Nephron progenitor cell (in vitro differentiated cells): ENCODE measurements around the gene ALX3.
"Not testable (repeated sequence)": the region's sequence is repeated elsewhere in the genome, so short reads cannot be mapped to it uniquely, and the experiment has no call there.

Experiments
- DNase-seq: peaks from one replicate; pipeline ENCODE4 v3.0.0; 2021
- H3K27ac Mint-ChIP-seq: 2 replicates; pipeline ENCODE4 v1.8.0; 2021; ENCODE audit warnings: mild to moderate bottlenecking, moderate library complexity, mixed read lengths
- H3K27me3 Mint-ChIP-seq: 2 replicates; pipeline ENCODE4 v1.8.0; 2021; ENCODE audit warnings: mild to moderate bottlenecking, low read depth, mixed read lengths; ENCODE audit not compliant: poor library complexity
- H3K36me3 Mint-ChIP-seq: 2 replicates; pipeline ENCODE4 v1.8.0; 2021; ENCODE audit warnings: low read depth, mixed read lengths
- H3K4me1 Mint-ChIP-seq: 2 replicates; pipeline ENCODE4 v1.8.0; 2021; ENCODE audit warnings: mixed read lengths
- H3K4me3 Mint-ChIP-seq: 2 replicates; pipeline ENCODE4 v1.8.0; 2021; ENCODE audit warnings: mild to moderate bottlenecking, moderate library complexity, mixed read lengths
- H3K9me3 Mint-ChIP-seq: 2 replicates; pipeline ENCODE4 v1.8.0; 2021; ENCODE audit warnings: mild to moderate bottlenecking, moderate library complexity, mixed read lengths
- CTCF ChIP-seq: fragments of 200-600 bp; sonication (generic); IDR thresholded peaks from 2 replicates; pipeline ENCODE4 v1.5.0; 2021; ENCODE audit warnings: antibody characterized with exemption

Gene ALX3

GRCh38 chr1:110083866-110084226 lies 13.4 kb upstream of the ALX3 start:
- TF ChIP-seq CTCF: no peak
- peak overlapping the region; percentile 39 for H3K4me3 Mint-ChIP-seq
- peaks cover 32% of the 10 kb centered on the region for H3K4me1 Mint-ChIP-seq
- H3K27me3 Mint-ChIP-seq: peaks cover 95% of the 10 kb centered on the region
- H3K36me3 Mint-ChIP-seq: no peaks in the 10 kb centered on the region
- no peak overlapping the region for H3K27ac Mint-ChIP-seq
- peak; percentile 38 for DNase-seq
- no peaks in the 10 kb centered on the region for H3K9me3 Mint-ChIP-seq

GRCh38 chr1:110083061-110083865 lies 12.8 kb upstream of the ALX3 start:
- H3K4me3 Mint-ChIP-seq: peak overlapping the region; percentile 39
- peaks cover 32% of the 10 kb centered on the region for H3K4me1 Mint-ChIP-seq

GRCh38 chr1:110082477-110082876 lies 12.0 kb upstream of the ALX3 start:
- TF ChIP-seq CTCF: no peak
- Mint-ChIP-seq H3K27me3 (peaks cover 98% of the 10 kb centered on the region), H3K9me3 (no peaks in the 10 kb centered on the region), H3K4me1 (peaks cover 32% of the 10 kb centered on the region), H3K36me3 (no peaks in the 10 kb centered on the region), H3K4me3 (no peak overlapping the region), H3K27ac (no peak overlapping the region)
- no peak for DNase-seq

More at GRCh38 chr1:110083061-110083865, 12.8 kb upstream of the ALX3 start:
- Mint-ChIP-seq H3K36me3 (no peaks in the 10 kb centered on the region), H3K9me3 (no peaks in the 10 kb centered on the region), H3K27ac (no peak overlapping the region), H3K27me3 (peaks cover 98% of the 10 kb centered on the region)
- TF ChIP-seq CTCF: no peak
- DNase-seq: no peak

DNA sequence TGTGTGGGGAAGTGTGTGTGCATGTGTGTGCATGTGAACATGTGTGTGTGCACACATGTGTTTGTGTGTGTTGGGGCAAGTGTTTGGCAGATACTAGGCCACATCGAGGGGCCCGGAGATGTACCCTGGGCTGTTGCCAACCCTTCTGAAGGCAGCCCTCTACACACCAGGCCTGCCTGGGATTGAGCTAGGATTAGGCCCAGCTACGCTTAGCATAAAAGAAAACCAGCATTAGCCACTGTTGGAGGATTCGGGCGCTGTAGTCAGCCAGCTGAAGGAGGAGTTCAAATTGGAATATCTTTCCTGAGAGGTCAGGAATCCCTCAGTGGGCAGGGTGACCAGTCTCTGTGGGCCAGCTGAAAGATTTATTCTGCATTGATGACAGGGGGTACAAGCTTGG lies 10.6 kb upstream of the ALX3 start:
- Mint-ChIP-seq H3K4me3 (no peak overlapping the region), H3K27ac (no peak overlapping the region), H3K4me1 (peaks cover 22% of the 10 kb centered on the region), H3K36me3 (no peaks in the 10 kb centered on the region), H3K27me3 (peaks cover 99% of the 10 kb centered on the region), H3K9me3 (no peaks in the 10 kb centered on the region)
- no peak for DNase-seq
- no peak for TF ChIP-seq CTCF

GRCh38 chr1:110079995-110080394 lies 9.5 kb upstream of the ALX3 start:
- Mint-ChIP-seq H3K4me1 (peaks cover 12% of the 10 kb centered on the region), H3K27me3 (peaks cover 95% of the 10 kb centered on the region)
- H3K4me3 Mint-ChIP-seq, H3K27ac Mint-ChIP-seq, H3K36me3 Mint-ChIP-seq, H3K9me3 Mint-ChIP-seq, DNase-seq: not testable (repeated sequence)

DNA sequence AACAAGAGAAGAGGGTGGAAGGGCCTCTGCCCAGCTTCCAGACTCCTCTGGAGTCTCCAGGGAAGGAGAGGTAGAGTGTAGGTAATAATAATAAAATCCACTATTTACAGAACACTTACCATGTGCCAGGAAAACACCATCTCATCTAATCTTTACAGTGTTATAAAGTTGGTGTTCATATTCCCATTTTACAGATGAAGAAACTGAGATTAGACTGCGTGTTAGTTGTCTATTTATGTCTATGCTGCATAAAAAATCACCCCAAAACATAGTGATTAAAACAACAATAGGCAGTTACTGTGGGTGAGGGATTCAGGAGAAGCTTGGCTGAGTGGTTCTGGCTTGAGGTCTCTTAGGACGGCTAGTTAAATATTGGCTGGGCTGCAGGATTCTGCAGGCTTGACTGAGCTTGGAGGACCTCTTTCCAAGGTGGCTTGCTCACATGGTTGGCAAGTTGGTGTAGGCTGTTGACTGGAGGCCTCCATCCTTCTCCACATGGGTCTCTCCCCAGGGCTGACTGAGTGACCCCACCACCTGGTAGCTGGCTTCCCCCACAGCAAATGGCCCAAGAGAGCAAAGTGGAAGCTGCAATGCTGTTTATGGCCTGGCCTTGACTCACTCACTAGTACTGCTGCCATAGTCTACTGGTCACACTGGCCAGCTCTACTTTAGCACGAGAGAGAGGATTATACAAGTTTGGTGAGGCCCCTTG lies 6.5 kb upstream of the ALX3 start:
- Mint-ChIP-seq H3K9me3 (no peaks in the 10 kb centered on the region), H3K27ac (no peak overlapping the region), H3K36me3 (no peaks in the 10 kb centered on the region), H3K4me1 (no peaks in the 10 kb centered on the region), H3K27me3 (peaks cover 95% of the 10 kb centered on the region), H3K4me3 (no peak overlapping the region)
- DNase-seq: no peak
- TF ChIP-seq CTCF: no peak
